Right lobe of liver (tissue), 4 donors: ENCODE measurements around the gene SAG.

Source experiments
- CTCF ChIP-seq, 4 donors: fragments of 200-600 bp in 3 of 4; fragments of 450-650 bp in 1 of 4; IDR thresholded peaks; one replicate each; pipeline versions ENCODE4 v1.5.1 to v1.8.0; 2016 to 2022; ENCODE audit warnings: antibody characterized with exemption in 4 of 4, mild to moderate bottlenecking in 2 of 4
- POLR2A ChIP-seq: fragments of 450-650 bp; IDR thresholded peaks from one replicate; pipeline ENCODE4 v1.6.1; 2017; ENCODE audit warnings: antibody characterized with exemption, mild to moderate bottlenecking
- donor health status: DM: no; HTN: no; CAD: no.
- donor health status: DM: no; HTN: no; CAD: no.
- donor health status: DM: no; HTN: yes; CAD: no.

GRCh38 chr2:233356546-233357308 is 49.1 kb downstream of the SAG start:
- no peak for TF ChIP-seq POLR2A
- no peak for TF ChIP-seq CTCF (IDR thresholded peaks at IDR 0.05)
